Activated effector memory CD4-positive, alpha-beta T cell treated with Interleukin-2 at 50 U/mL for 16 hours (primary cell): Measurements from ENCODE around the gene ZNF536.

Experiments
- DNase-seq: peaks from one replicate; pipeline ENCODE4 v3.0.0-alpha.2; 2020

Gene ZNF536

GRCh38 chr19:30570194-30570593, 198.0 kb downstream of the ZNF536 start:
- DNase-seq, result no peak

- no peak for DNase-seq
Observed at GRCh38 chr19:30577551-30578105, 205.4 kb downstream of the ZNF536 start.

DNA sequence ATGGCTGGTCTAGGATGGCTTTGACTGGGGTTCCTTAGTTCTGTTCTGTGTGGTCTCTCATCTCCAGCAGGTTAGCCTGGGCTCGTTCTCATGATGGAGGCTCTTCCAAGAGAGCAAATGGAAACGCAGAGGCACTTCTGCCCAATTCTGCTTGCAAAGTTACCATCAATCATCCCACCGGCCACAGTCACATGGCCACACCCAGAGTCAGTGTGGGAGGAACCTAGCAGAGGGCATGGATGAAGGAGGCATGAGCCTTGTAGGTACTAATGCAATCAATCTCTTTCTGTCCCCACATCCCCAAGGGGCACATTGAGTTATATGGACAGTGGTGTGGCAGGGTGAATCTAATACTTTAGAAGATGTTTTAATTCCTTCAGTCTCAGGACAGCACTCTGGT, 207.2 kb downstream of the ZNF536 start:
- no peak for DNase-seq

DNA sequence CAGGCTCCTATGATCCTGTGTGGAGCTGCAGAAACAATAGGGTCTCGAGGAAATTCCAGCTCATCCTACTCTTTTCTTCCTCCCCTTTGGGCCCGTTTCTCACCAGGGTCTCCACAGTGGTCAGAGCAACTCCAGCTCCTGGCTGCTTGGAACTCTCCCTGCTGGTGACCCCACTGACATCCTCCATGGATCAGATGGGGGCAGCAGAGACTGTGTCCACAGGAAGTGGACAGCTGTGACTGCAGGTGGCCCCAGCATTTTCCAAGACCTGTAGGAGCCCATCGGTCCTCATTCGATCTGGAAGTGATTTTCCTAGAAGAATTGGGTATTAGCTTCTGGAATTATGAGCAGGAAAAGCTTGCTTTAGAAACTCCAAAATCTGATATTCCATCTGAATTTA, 208.5 kb downstream of the ZNF536 start:
- DNase-seq, result no peak

GRCh38 chr19:30584090-30584489, 211.9 kb downstream of the ZNF536 start:
- no peak for DNase-seq

DNA sequence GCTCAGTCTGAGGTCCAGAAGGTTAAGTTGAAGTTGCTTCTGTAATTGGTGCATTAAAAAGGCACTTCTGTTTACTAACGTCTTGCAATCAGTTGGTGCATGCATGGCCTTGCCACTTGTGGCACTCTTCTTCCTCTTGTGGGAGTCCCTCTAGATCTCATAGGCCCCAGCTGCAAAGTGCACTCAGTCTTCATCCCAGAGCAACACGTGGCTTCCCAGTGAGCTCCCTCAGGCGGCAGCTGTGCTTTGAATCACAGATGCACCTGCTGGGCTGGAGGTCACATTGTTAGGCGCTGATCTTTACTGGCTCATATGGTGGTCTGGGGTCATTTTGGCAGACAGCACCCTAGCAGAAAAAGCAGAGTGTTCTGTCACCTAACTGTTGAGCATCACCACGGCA, 215.7 kb downstream of the ZNF536 start:
- no peak for DNase-seq

DNA sequence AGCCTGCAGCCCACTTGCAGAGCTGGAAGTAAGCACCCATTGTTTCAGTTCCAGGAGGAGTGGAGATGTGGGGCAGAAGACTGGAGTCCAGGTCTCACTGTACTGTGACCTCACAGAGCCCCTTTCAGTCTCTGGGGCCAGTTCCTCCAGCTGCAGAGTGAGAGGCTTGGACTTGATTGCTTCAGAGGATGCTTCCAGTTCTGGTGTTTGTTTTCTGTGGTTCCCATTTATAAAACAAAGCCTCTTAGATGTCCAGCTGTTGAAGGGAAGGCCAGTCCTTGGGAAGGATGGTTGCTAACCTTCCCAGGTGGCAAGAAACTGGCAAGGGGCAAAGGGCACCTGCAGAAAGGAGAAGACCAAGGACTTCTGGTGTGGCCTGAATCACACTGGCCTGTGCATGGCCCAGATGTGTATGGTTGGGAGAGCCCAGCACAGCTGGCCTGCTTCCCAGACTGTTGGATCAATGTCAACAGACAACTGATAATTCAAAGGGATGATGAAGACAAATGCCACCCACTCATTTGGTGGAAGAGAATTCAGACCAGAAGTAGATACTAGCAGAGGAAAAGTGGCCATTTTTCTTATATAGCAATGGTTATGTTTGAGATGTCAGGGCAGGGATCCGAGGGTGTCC, 218.5 kb downstream of the ZNF536 start:
- DNase-seq, result no peak

DNA sequence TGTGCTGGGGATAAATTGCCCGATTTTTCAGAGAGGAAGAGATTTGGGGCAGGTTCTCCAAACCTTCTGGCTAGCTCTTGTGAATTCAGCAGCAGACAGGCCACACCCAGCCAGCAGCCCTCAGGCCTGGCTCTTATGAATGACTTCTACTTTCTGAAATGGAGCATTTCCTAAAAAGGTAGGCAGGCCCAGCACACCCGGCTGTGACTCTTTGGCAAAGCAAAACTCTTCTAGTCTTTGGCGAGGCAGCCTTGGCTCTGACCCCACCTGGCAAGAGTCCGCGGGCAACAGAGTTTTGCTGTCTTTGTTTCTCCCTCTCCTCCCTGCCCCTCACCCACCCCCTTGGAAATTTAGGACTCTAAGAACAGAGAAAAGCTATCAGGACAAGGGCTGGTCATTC, 221.2 kb downstream of the ZNF536 start:
- DNase-seq, result no peak

GRCh38 chr19:30593975-30594745, 222.0 kb downstream of the ZNF536 start:
- DNase-seq, result no peak

GRCh38 chr19:30596268-30596667, 224.1 kb downstream of the ZNF536 start:
- DNase-seq, result no peak

DNA sequence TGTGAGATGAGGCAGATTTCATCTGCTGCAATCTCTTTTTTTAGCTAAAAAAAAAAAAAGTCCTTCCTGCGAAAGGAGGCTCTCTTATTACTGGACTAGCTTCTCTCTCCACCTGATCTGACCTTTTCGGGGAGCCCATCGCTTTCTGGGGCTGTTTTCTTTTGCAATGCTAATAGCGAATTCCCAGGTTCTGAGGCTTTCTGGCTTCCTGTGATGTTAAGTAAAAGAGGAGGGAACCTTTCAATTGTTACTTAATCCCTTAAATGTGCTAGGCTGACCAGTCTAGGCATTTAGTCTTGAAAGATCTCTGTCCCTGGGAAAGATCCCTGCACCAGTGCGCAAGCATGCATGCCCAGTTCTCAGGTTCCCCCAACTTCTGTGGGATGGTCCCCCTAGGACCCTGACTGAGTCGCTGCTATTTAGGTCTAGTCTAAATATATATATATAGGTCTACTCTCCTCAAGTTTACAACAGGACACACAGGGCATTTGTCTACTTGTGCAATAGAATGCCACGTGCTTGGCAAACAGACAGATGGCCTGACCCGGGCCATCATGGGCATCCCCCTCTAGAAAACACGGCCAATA, 224.7 kb downstream of the ZNF536 start:
- DNase-seq, result no peak

GRCh38 chr19:30598688-30599087, 226.5 kb downstream of the ZNF536 start:
- no peak for DNase-seq

GRCh38 chr19:30602661-30603350, 230.6 kb downstream of the ZNF536 start:
- no peak for DNase-seq

DNA sequence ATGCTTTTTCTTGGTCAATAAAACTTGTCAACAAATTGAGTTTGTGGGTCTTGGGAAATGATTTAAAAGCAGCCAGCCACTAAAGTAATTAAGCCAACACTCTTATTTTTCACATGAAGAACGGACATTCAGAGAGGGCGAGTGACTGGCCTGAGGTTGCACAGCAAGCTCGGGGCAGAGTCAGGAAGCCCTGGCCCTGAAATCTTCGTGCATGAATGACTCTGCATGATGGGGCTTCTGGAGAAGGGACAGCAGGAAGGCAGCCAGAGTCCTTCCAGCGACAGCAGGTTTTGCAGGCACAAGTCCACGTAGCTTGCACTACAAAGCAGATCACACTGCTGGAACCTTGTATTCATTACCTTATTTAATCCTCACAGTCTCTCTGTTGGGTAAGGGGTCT, 232.5 kb downstream of the ZNF536 start:
- DNase-seq, result no peak

DNA sequence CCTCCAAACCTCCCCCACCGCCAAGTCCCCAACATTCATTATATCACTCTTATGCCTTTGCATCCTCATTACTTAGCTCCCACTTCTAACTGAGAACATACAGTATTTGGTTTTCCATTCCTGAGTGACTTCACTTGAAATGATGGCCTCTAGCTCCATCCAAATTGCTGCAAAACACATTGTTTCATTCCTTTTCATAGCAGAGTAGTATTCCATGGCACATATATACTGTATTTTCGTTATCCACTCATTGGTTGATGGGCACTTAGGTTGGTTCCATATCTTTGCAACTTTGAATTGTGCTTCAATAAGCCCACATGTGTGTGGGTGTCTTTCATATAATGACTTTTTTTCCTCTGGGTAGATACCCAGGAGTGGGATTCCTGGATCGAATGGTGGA, 233.1 kb downstream of the ZNF536 start:
- no peak for DNase-seq

DNA sequence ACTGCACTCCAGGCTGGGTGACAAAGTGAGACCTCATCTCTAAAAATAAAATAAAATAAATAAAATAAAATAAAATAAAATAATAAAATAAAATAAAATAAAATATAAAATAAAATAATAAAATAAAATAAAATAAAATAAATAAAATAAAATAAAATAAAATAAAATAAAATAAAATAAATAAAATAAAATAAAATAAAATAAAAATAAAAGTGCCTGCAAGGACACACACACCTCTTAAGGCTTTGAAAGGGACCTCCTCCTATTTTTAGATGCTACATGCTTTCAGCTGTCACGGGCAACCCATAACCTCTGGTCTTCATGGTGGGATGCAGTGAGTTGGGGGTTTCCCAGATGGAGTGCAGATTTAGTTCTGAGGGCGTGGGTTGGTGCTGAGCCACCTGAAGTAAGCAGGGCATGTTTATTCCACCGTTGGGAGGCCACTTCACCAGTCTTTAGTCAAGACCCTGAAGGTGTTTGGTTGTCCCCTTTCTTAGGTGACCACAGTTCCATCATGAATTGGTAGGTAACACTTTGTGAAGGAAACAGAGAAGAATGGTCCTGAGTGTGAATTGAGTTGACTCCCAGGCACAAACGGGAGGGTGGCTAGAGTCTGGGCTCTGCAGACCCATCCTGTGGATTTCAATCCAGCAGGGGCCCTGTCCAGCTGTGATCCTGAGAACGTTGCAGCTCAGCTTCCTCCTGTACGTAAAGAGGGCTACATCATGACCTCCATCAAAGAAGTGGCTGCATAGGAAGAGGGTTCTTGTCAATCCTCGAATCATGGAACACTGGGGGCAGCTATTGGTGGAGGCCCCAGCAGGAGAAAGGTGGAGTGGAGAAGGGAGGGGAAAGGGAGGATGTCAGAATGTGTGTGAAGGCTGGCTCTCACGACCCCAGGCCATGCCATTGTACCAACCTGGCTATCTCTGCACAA, 234.2 kb downstream of the ZNF536 start:
- DNase-seq, result no peak
